HG02763 (cell line): Measurements from ENCODE around the gene VAV2.
"Not testable (repeated sequence)": the region's sequence is repeated elsewhere in the genome, so short reads cannot be mapped to it uniquely, and the experiment has no call there.

Source experiments
- ATAC-seq: cut with Tn5 transposase; IDR thresholded peaks from one replicate; pipeline ENCODE4 v1.9.1; 2021; ENCODE audit warnings: mild to moderate bottlenecking, moderate library complexity; ENCODE audit not compliant: unreplicated experiment

Gene VAV2

GRCh38 chr9:133971981-133972941 lies 19.9 kb downstream of the VAV2 start:
- ATAC-seq: no peak

- ATAC-seq: no peak
Measured at GRCh38 chr9:133971121-133971951, 20.8 kb downstream of the VAV2 start.

GRCh38 chr9:133970581-133971058 lies 21.5 kb downstream of the VAV2 start:
- ATAC-seq: no peak

GRCh38 chr9:133969681-133970580 lies 22.2 kb downstream of the VAV2 start:
- no peak for ATAC-seq

- ATAC-seq: no peak
Measured at GRCh38 chr9:133968966-133969617, 23.0 kb downstream of the VAV2 start.

GRCh38 chr9:133968428-133968827 lies 23.7 kb downstream of the VAV2 start:
- no peak for ATAC-seq

- ATAC-seq: no peak
Measured at GRCh38 chr9:133967024-133967741, 24.9 kb downstream of the VAV2 start.

GRCh38 chr9:133964463-133964862 lies 27.7 kb downstream of the VAV2 start:
- no peak for ATAC-seq

- ATAC-seq: no peak
Measured at GRCh38 chr9:133963166-133963565, 29.0 kb downstream of the VAV2 start.

GRCh38 chr9:133962341-133962740 lies 29.8 kb downstream of the VAV2 start:
- ATAC-seq: no peak

- ATAC-seq: no peak
Measured at GRCh38 chr9:133961226-133962165, 30.6 kb downstream of the VAV2 start.

- ATAC-seq: no peak
Measured at GRCh38 chr9:133960568-133961129, 31.5 kb downstream of the VAV2 start.

- ATAC-seq: no peak
Measured at GRCh38 chr9:133959966-133960567, 32.1 kb downstream of the VAV2 start.

GRCh38 chr9:133959171-133959570 lies 33.0 kb downstream of the VAV2 start:
- ATAC-seq: no peak

GRCh38 chr9:133958756-133959155 lies 33.4 kb downstream of the VAV2 start:
- ATAC-seq: no peak

- not testable (repeated sequence) for ATAC-seq
Measured at GRCh38 chr9:133957772-133958171, 34.4 kb downstream of the VAV2 start.

- no peak for ATAC-seq
Measured at GRCh38 chr9:133957328-133957727, 34.8 kb downstream of the VAV2 start.
